Globus pallidus (tissue), 1 donor: ENCODE data around the gene ADGRG3.
"Not testable (repeated sequence)": the region's sequence is repeated elsewhere in the genome, so short reads cannot be mapped to it uniquely, and the experiment has no call there.

ENCODE experiments used
- DNase-seq: peaks from one replicate; pipeline ENCODE4 v3.0.0-alpha.2; 2015; ENCODE audit warnings: low spot score

The ADGRG3 gene

DNA sequence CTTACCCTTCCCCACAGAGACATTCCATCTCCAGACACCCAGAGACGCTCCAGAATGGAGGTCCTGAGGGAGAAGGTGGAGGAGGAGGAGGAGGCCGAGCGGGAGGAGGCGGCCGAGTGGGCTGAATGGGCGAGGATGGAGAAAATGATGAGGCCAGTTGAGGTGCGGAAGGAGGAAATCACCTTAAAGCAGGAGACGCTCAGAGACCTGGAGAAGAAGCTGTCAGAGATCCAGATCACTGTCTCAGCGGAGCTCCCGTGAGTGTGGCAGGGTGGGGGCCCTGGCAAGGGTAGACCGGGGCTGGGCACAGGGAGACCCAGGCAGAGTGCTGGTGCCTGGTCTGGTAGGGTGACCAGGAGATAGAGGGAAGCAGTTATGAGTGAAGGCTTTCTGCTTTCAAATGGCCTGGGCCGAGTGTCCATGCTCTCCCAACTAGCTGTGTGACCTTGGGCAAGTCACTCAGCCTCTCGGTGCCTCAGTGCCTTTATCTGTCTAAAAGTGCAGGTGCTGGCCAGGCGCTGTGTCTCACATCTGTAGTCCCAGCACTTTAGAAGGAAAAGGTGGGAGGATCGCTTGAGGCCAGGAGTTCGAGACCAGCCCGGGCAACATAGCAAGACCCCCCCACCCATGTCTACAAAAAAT is 29.9 kb downstream of the ADGRG3 start:
- no peak for DNase-seq

DNA sequence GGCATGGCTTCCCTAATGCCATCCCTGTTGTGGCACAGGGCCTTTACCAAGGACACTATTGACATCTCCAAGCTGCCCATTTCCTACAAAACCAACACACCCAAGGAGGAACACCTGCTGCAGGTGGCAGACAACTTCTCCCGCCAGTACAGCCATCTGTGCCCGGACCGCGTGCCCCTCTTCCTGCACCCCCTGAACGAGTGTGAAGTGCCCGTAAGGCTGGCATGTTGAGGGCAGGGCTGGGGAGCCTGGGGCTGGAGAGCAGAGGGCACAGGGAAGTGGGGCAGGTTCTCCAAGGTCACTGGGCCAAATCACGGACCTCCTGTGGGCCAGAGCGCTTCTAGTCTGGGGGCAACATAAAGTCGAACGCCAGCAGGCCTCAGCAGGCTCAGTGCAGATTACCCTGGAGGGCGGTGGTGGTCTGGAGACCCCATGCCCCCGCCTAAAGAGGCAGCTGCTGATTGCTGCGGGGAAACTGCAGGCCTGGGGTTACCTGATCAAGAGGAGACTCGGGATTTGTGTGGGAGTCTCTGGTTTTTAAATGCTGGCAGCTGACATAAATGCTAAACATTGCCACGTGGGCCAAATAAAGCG is 30.8 kb downstream of the ADGRG3 start:
- no peak for DNase-seq

DNA sequence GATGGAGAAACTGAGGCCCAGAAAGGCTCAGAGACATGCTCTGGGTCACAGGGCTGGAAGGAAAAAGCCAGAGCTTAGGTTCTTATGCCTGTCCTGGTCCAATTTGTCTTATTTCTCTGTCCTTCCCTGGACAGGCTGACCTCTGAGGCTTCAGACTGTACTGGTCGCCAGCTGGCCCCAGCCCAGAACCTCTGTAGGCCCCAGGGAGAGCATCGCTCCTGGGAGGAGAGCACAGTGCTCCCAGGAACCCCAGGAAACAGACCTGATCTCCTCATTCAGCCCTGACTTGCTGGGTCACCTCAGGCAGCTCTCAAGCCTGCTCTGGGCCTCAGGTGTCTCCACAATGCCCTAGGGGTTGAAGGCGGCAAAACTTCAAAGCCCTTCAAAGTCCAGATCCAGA is 31.4 kb downstream of the ADGRG3 start:
- DNase-seq = no peak

DNA sequence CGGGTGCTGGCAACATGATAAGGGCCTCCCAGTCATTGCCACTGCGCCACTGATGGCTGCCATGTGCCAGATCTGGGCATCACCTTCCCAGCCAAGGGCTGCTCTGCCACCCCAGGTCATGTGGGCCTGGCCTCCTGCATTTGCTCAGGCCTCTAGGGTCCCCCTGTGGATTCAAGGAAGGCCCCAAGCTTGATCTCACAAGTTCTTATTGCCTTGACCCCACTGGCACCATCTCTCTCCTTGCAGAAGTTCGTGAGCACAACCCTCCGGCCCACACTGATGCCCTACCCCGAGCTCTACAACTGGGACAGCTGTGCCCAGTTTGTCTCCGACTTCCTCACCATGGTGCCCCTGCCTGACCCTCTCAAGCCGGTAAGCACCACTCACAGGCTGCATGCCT is 31.8 kb downstream of the ADGRG3 start:
- DNase-seq = no peak

DNA sequence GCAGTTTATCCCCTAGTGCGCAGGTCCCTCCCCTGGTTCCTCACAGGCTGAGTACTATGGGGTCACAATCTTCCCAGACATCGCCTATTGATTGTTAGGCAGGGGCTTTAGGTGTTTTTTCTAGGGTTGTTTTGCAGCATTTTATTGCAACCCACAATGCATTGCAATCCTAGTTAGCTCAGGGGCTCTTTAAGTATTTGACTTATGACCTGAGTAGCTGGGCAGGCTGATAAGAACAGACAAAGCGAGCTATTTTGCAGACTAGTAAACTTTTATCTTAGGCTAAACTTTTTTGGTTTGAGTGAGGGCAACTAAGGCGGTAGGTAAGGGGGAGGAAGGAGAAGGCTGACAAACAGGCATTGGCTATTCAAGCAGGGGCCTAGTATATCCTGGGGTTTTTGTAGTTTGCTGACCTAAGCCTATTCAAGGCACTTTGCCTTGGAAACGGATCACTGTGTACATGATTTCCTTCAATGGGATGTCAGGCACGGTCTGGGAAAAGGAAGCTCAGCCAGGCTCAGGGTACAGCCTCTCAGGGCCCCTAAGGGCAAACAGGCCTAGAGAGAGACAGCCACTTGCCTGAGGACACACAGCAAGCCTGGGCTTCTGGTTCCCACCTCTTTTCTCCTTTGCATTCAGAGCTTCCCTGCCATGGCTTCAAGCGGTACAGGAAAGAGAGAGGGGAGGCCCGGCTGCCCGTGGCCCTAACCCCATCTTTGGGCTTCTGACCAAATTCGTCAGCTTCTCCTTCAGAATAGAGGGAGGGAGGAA is 32.9 kb downstream of the ADGRG3 start:
- no peak for DNase-seq

DNA sequence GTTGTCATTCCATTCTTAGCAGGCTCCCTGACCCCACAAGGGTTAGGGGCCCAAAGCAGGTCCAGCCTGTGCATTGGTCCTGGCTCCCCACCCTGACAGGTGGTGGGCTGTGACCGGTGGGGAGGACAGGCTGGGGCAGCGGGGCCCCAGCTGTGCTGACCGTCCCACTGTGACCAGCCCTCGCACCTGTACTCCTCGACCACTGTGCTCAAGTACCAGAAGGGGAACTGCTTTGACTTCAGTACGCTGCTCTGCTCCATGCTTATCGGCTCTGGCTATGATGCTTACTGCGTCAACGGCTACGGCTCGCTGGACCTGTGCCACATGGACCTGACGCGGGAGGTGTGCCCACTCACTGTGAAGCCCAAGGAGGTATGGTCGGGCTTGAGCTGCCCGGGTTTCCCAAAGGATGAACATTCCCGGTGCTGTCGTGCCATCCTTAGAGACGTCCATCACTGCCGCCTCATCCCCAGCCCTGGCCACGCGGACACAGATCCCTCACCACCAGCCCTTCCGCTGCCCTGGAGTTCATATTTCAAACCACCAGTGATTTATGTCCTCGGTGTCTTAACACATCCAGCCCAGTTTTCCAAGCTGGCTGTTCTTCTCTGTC is 33.8 kb downstream of the ADGRG3 start:
- DNase-seq = no peak

DNA sequence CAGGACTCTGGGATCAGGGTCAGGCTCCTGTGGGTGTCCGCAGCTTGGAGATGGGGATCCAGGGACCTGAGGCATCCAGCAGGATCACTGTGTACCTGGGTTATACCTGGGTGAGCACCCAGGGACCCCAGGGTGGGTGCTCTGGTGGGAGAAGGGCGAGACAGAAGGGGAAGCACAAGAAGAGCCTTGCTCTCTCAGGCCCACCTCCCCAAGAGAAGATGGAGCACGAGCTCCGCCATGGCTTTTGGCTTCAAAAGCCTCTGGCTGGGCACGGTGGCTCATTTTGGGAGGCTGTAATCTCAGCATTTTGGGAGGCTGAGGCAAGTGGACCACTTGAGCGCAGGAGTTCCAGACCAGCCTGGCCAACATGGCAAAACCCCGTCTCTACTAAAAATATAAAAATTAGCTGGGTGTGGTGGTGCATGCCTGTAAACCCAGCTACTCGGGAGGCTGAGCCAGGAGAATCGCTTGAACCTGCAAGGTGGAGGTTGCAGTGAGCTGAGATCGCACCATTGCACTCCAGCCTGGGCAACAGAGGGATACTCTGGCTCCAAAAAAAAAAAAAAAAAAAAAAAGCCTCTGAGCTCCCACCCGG is 35.4 kb downstream of the ADGRG3 start:
- DNase-seq = no peak

DNA sequence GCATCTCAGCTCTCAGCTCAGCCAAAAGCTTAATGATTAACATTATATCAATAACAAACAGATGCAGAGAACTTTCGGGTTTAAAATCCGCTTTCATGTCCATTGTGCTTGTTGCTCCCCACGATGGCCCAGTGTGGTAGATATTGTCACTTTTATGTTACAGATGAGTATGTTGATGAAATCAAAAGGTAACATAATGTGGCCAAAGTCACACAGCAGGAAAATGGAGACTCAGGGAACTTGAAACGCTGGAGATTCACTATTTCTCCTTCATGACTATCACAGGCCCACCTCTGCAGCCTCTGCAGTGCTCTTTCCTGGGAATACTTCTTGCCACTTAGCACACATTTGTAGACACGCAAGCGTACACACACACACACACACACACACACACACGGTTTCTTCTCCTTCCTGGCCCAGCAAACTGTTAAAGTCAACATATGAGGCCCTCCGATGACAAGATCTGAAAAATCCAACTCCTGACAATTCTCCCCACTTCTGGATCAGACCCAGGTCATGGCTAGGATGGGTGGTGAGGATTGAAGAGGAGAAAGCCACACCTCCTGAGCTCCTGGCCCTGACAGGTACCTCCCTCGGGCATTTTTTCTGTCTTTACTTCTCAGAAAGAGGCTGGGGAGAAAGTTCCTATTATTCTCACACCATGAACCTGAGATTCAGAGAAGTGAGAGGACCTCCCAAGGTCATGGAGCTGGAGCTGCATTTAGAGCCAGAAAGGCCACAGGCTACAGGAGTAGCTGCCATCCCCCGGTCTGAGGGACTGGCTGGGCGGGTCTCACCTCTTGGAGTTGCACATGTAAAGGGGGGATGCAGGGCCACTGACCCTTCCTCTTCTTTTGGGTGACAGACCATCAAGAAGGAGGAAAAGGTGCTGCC is 36.2 kb downstream of the ADGRG3 start:
- DNase-seq = no peak

DNA sequence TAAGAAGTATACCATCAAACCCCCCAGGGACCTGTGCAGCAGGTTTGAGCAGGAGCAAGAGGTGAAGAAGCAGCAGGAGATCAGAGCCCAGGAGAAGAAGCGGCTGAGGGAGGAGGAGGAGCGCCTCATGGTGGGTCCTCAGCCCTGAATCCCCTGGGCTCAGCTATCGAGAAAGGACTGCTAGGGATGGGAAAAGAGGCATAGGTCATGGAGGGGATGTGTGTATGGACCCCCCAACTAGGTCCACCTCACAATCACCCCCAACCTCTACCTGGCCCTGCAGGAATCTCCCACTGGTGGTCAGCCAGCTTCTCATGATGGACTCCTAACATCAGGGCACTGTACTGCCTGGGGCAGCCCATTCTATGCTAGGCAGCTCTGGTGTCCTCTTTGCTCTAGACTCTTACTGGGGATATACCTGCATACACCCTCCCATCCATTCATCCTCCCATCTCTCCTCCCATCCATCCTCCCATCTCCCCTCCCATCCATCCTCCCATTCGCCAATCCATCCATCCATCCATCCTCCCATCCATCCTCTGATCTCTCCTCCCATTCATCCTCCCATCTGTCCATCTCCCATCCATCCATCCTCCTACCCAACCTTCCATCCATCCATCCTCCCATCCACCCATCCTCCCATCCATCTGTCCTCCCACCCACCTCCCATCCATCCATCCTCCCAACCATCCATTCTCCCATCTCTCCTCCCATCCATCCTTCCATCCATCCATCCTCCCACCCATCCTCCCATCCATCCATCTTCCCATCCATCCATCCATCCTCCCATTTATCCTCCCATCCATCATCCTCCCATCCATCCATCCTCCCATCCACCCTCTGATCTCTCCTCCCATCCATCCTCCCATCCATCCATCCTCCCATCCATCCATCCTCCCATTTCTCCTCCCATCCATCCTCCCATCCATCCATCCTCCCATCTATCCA is 37.1 kb downstream of the ADGRG3 start:
- DNase-seq = no peak

DNA sequence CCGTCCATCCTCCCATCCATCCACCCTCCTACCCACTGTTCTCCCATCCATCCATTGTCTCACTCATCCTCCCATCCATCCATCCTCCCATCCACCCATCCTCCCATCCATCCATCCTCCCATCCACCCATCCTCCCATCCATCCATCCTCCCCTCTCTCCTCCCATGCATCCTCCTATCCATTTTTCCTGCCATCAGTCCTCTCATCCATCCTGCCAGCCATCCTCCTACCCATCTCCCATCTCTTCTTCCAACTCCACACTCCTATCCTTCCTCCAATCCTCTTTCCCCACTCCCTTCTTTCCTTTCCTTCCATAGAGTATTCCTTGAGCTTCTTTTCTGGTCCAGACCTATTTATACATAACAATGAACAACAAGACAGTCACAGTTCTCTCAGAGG is 38.6 kb downstream of the ADGRG3 start:
- no peak for DNase-seq

DNA sequence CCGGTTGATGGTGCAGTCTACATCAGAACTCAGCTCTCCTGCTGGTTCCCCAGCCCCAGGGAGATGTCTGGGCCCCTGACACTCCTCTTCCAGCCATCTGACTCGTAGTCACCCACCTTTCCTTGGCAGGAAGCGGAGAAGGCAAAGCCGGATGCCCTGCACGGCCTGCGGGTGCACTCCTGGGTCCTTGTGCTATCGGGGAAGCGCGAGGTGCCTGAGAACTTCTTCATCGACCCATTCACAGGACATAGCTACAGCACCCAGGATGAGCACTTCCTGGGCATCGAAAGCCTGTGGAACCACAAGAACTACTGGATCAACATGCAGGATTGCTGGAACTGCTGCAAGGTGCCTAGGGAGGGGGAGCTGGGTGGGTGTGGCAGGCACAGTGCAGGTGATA is 39.2 kb downstream of the ADGRG3 start:
- no peak for DNase-seq

DNA sequence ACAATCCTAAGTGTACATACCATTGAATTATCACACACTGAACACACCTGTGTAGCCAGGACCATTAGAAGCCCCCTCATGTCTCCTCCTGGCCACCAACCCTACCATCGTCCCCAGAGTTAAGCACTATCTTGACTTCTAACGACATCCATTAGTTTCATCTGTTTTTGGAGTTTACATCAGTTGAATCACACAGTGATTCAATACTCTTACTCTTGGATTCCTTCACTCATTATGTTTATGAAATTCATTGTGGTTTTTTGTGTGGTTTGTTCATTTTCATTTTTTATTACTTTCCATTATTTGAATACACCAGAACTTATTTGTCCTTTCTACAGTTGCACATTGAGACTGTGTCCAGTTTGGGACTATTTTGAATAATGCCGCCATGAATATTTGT is 40.1 kb downstream of the ADGRG3 start:
- DNase-seq = no peak

DNA sequence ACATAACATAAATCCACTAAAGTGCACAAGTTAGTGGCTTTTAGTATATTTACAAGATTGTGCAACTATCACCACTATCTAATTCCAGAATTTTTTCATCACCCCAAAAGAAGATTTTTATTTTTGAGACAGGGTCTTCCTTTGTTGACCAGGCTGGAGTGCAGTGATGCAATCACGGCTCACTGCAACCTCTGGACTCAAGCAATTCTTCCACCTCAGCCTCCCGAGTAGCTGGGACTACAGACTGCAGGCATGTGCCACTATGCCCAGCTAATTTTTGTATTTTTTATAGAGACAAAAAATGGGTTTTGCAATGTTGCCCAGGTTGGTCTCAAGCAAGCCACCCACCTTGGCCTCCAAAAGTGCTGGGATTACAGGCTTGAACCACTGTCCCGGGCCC is 41.6 kb downstream of the ADGRG3 start:
- DNase-seq = no peak

DNA sequence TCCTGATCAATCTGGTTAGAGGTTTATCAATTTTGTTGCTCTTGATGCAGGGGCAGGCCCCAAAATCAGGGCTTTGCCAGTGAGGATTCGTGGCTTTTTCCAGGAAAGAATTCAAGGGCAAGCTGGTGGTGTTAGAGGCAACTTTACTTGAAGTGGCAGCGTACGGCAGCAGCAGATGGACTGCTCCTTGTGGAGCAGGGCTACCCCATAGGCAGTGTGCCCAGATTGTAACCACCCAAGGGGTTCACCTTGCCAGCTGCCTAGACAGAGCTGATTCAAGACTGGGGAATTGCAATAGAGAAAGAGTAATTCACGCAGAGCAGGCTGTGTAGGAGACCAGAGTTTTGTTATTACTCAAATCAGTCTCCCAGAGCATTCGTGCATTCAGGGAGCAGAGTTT is 43.2 kb downstream of the ADGRG3 start:
- DNase-seq = no peak

DNA sequence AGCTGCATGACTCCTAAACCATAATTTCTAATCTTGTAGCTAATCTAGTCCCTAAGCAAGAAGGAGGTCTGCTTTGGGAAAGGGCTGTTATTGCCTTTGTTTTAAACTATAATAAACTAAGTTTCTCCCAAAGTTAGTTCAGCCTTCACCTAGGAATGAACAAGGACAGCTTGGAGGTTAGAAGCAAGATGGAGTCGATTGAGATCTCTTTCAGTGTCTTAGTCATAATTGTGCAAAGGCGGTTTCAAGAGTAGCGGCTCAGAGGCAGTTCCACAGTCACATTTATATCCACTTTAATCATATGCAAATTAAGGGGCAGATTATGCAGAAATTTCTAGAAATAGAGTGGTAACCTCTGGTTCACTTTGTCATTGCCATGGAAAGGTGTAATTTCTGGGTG is 43.9 kb downstream of the ADGRG3 start:
- DNase-seq = no peak

DNA sequence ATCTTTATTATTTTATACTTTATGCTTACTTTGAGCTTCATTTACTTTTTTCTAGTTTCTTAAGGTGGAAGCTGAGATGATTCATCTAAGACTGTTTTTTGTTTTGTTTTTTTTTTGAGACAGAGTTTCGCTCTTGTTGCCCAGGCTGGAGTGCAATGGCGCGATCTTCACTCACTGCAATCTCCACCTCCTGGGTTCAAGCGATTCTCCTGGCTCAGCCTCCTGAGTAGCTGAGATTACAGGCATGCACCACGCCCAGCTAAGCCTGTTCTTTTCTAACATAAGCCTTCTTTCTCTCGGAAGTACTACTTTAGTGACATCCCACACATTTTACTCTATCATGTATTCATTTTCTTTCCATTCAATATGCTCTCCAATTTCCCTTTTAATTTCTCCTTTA is 44.5 kb downstream of the ADGRG3 start:
- not testable (repeated sequence) for DNase-seq

DNA sequence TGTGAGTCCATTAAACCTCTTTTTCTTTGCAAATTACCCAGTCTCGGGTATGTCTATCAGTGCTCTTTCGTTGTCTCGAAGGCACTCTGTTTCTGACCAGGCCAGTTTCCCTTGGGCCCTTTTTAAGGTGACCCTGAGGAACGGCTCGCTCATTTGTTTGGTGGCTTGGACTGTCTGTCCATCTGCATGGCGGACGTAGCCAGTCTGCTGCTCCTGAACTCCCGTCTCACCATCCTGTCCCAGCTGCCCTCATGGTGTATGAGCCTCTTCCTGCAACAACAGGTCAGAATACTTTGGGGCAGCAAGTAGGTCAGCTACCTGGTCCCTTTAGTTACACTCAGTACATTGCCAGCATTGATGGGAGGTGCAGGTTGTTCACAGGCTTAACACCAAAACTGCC is 45.5 kb downstream of the ADGRG3 start:
- DNase-seq = no peak

DNA sequence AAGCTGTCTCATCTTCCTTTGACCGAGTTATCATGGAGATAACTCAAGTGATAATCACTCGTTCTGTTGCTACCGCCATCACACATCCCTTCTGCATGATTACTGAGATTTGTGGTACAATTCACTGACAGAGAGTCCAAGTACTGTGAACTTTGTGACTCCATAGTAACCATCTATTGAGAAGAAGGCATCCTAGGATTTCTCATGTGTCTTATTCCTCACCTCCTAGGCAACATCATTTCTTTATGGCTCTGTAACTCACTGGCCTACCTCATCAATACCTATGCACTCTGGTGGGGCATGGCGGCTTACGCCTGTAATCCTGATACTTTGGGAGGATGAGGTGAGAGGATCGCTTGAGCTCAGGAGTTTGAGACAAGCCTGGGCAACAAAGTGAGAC is 45.9 kb downstream of the ADGRG3 start:
- DNase-seq = no peak

DNA sequence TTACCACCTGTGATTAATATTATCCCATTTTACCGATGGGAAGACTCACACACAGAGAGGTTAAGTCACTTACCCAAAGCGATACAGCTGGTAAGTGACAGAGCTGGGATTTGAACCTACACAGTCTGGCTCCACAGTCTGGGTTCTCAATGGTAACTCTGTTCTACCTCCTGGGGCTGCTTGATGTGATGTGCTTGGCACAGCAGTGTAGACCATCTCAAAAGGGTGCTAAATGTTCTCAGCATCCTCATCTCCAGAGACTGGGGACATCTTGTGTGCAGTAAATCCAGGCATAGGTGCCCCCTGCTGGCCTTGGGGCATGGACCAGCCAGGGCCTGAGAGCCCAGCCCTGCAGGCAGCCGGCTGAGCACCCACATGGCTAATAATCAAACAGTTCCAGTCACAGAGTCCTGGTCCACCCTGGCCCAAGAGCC is 52.1 kb downstream of the ADGRG3 start:
- DNase-seq = peak; percentile 47
